OCI-LY3 (cell line): ENCODE measurements around the gene ZNF598.
A peak's percentile ranks its signal among the peaks of the same experiment; 100 is the strongest.

Source experiments
- H2AFZ ChIP-seq: fragments of 200-600, 300-600 bp; shearing (Covaris generic); 2 replicates; pipeline ENCODE4 v1.6.0; 2014; ENCODE audit warnings: antibody characterized with exemption, low read depth, low read length
- H3K27ac ChIP-seq: fragments of 200-600, 300-600 bp; sonication (generic); 2 replicates; pipeline ENCODE4 v1.5.1; 2014; ENCODE audit warnings: mild to moderate bottlenecking, low read length, moderate library complexity, mixed read lengths
- H3K27me3 ChIP-seq: fragments of 200-600, 300-600 bp; sonication (generic); 2 replicates; pipeline ENCODE4 v1.6.1; 2014; ENCODE audit warnings: low read depth, low read length, mixed read lengths
- H3K36me3 ChIP-seq: fragments of 200-600, 300-600 bp; sonication (generic); replicated peaks from 2 replicates; pipeline ENCODE3; 2014; ENCODE audit warnings: low read depth, low read length, mixed read lengths
- H3K4me1 ChIP-seq: fragments of 300-600, 200-600 bp; sonication (generic); 2 replicates; pipeline ENCODE4 v1.6.1; 2014; ENCODE audit warnings: low read length, mixed read lengths
- H3K4me2 ChIP-seq: fragments of 200-600, 300-600 bp; sonication (generic); 2 replicates; pipeline ENCODE4 v1.6.1; 2014; ENCODE audit warnings: low read length, mixed read lengths
- H3K4me3 ChIP-seq: fragments of 300-600, 200-600 bp; sonication (generic); 2 replicates; pipeline ENCODE4 v1.5.1; 2014; ENCODE audit warnings: antibody characterized with exemption, mild to moderate bottlenecking, low read length, moderate library complexity
- H3K79me2 ChIP-seq: fragments of 300-600, 200-600 bp; shearing (Covaris generic); 2 replicates; pipeline ENCODE4 v1.6.1; 2014; ENCODE audit warnings: mild to moderate bottlenecking, low read length, mixed read lengths
- H3K9ac ChIP-seq: fragments of 300-600, 200-600 bp; shearing (Covaris generic); 2 replicates; pipeline ENCODE4 v1.6.0; 2014; ENCODE audit warnings: mild to moderate bottlenecking, low read length, moderate library complexity
- H3K9me3 ChIP-seq: fragments of 200-600, 300-600 bp; shearing (Covaris generic); 2 replicates; pipeline ENCODE4 v1.6.1; 2014; ENCODE audit warnings: low read length, mixed read lengths; ENCODE audit not compliant: insufficient read depth
- H4K20me1 ChIP-seq: fragments of 200-600, 300-600 bp; sonication (generic); 2 replicates; pipeline ENCODE4 v1.6.1; 2016; ENCODE audit warnings: low read length, mixed read lengths; ENCODE audit not compliant: insufficient read depth
- EZH2phosphoT487 ChIP-seq: fragments of 200-600 bp; shearing (Covaris generic); IDR thresholded peaks from 2 replicates; pipeline ENCODE4 v1.6.1; 2018; ENCODE audit warnings: antibody characterized with exemption, mixed run types, low read depth
- TF ChIP-seq, protein P1 (sequence below): fragments of 200-600, 300-600 bp; sonication (generic); IDR thresholded peaks from 2 replicates; pipeline ENCODE4 v1.5.1; 2014; ENCODE audit warnings: antibody characterized with exemption, low read length, low read depth

The ZNF598 gene

DNA sequence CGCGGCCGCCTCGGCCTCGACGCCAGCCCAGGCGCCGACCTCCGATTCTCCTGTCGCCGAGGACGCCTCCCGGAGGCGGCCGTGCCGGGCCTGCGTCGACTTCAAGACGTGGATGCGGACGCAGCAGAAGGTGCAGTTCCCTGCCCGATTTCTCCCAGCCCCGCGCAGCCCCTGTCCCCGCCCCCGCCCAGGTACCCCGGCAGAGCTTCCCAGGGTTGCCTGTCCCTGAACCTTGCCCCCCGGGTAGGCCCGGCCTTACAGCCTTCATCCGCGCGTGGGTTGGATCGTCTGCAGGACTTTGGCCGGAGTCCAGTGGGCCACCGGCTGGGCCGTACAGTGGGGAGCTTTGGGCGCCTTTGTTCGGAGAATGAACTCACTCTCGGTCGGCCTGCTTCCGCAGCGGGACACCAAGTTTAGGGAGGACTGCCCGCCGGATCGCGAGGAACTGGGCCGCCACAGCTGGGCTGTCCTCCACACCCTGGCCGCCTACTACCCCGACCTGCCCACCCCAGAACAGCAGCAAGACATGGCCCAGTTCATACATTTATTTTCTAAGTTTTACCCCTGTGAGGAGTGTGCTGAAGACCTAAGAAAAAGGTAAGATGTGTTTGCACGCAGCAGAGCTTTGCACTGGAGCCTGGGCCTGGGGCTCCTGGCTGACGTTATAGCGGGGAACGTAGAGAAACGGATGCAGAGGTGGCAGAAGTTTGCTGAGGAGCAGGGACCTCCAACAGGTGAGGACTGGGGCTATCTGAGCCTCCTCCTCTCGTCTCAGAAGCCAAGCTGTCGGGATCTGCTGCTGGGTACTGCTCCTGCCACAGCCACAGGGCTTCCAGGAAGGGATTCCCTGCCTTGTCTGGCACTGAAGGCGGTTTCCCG, 25.0 kb downstream of the ZNF598 start:
- peak overlapping the region; percentile 98 for H3K4me2 ChIP-seq
- peak overlapping the region; percentile 88 for H3K9ac ChIP-seq
- peaks cover 10% of the 10 kb centered on the region for H3K4me1 ChIP-seq
- H3K27ac ChIP-seq = no peak overlapping the region
- H3K79me2 ChIP-seq = peaks cover 12% of the 10 kb centered on the region
- TF ChIP-seq EZH2phosphoT487 = no peak
- TF ChIP-seq, protein P1, sequence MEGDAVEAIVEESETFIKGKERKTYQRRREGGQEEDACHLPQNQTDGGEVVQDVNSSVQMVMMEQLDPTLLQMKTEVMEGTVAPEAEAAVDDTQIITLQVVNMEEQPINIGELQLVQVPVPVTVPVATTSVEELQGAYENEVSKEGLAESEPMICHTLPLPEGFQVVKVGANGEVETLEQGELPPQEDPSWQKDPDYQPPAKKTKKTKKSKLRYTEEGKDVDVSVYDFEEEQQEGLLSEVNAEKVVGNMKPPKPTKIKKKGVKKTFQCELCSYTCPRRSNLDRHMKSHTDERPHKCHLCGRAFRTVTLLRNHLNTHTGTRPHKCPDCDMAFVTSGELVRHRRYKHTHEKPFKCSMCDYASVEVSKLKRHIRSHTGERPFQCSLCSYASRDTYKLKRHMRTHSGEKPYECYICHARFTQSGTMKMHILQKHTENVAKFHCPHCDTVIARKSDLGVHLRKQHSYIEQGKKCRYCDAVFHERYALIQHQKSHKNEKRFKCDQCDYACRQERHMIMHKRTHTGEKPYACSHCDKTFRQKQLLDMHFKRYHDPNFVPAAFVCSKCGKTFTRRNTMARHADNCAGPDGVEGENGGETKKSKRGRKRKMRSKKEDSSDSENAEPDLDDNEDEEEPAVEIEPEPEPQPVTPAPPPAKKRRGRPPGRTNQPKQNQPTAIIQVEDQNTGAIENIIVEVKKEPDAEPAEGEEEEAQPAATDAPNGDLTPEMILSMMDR = no peak
- H2AFZ ChIP-seq = no peak overlapping the region; the same call in 1 of the 2 replicates
- H3K27me3 ChIP-seq = no peaks in the 10 kb centered on the region
- H3K36me3 ChIP-seq = peaks cover 14% of the 10 kb centered on the region
- no peaks in the 10 kb centered on the region for H4K20me1 ChIP-seq
- peak overlapping the region; percentile 95 for H3K4me3 ChIP-seq
- no peaks in the 10 kb centered on the region for H3K9me3 ChIP-seq

DNA sequence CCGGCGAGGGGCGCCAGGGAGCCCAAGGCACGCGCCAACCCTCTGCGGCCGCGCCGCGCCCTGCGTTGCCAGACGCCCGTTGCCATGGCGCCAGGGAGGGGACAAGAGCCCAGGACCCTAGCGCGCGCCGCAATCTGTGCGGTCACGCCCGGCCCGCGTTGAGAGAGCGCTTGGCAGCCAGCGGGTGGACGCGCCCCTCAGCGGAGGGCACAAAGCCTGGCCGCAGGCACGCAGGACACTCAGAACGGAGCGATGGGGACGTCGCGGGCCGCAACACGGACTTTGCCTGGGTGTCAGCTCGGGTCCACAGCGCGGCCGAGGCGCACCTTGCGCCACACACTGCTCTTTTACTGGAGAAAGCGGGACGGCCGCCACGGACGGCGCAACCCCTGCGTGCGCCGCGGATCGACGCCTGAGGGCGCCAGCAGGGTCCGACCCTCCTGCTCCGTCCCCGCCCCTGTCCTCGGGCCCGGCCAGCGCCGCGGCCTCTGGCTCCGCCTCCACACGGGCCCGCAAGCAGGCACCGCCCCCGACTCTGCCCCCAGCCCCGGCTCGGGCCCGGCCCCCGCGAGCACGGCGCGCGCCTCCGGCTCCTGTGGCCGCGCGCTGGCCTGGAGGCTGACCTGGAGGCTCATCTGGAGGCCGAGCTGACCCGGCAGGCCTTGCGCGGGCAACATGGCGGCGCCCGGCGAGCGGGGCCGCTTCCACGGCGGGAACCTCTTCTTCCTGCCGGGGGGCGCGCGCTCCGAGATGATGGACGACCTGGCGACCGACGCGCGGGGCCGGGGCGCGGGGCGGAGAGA, 25.9 kb downstream of the ZNF598 start, which contains the start of gene GFER:
TSS of gene GFER (plus strand) at position 650 of the 803 bp plus-strand sequence. CDS start at position 676, 26 bp downstream.
- Histone ChIP-seq H3K27me3 (no peaks in the 10 kb centered on the region), H3K9ac (peak within 1 kb of the TSS; percentile 88), H3K4me1 (peaks cover 10% of the 10 kb centered on the region), H3K9me3 (no peaks in the 10 kb centered on the region), H4K20me1 (no peaks in the 10 kb centered on the region), H3K27ac (no peak within 1 kb of the TSS), H3K4me2 (peak within 1 kb of the TSS; percentile 98), H3K4me3 (peak within 1 kb of the TSS; percentile 95), H3K79me2 (peaks cover 12% of the 10 kb centered on the region), H2AFZ (peak within 1 kb of the TSS; percentile 55; the same call in 1 of the 2 replicates), H3K36me3 (peaks cover 16% of the 10 kb centered on the region)
- TF ChIP-seq EZH2phosphoT487 = no peak
- TF ChIP-seq, protein P1 = no peak

DNA sequence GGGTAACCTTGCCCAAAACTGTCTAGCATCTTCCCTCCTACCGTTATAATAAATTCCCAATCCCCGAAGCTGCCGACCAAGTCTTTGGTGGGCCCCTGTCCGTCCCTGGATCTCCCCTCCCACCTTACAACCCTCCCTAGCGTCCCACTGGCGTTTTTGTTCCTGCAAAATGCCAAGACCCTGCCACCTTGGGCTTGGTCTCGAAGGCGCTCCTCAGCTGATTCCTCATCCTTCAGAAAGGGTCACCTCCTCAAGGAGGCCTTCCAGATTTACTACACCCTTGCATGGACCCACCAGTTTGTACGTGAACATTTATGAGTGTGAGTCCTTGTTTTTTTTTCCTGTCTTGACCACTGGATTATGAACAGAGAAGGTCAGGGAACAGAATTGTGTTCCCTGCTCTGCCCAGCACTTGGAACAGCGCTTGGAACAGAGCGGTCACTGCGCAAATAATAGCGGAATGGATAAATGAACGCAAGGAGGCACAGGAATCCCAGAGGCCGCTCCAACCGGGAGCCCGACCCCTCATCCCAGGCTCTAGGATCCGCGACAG, 26.6 kb downstream of the ZNF598 start:
- H3K9ac ChIP-seq = no peak overlapping the region
- TF ChIP-seq, protein P1 = no peak
- TF ChIP-seq EZH2phosphoT487 = no peak
- peaks cover 19% of the 10 kb centered on the region for H3K36me3 ChIP-seq
- H2AFZ ChIP-seq = no peak overlapping the region
- no peak overlapping the region for H3K4me2 ChIP-seq
- H3K4me1 ChIP-seq = peaks cover 10% of the 10 kb centered on the region
- H4K20me1 ChIP-seq = no peaks in the 10 kb centered on the region
- no peaks in the 10 kb centered on the region for H3K9me3 ChIP-seq
- no peak overlapping the region for H3K27ac ChIP-seq
- H3K27me3 ChIP-seq = no peaks in the 10 kb centered on the region
- peak overlapping the region; percentile 95; the same call in 1 of the 2 replicates for H3K4me3 ChIP-seq
- peaks cover 12% of the 10 kb centered on the region for H3K79me2 ChIP-seq
